Endothelial cell of umbilical vein (primary cell): ENCODE results near the gene ITGA7.

Experiments
- CTCF ChIP-seq, 2 donors: IDR thresholded peaks; 1 replicate in 1 of 2; 2 replicates in 1 of 2; pipeline ENCODE4 v1.5.1; 2011; ENCODE audit warnings: low read length in 2 of 2, mild to moderate bottlenecking in 2 of 2, moderate library complexity in 2 of 2, control low read depth in 1 of 2, inconsistent platforms in 1 of 2, low read depth in 1 of 2; ENCODE audit not compliant: insufficient read depth in 1 of 2; ENCODE audit errors: extremely low read depth in 1 of 2
- EZH2 ChIP-seq: IDR thresholded peaks from 2 replicates; pipeline ENCODE4 v1.6.1; 2012; ENCODE audit warnings: borderline replicate concordance, low read depth, mild to moderate bottlenecking, moderate library complexity, low read length, inconsistent platforms; ENCODE audit not compliant: severe bottlenecking
- FOS ChIP-seq: IDR thresholded peaks from 2 replicates; pipeline ENCODE4 v1.6.1; 2011; ENCODE audit warnings: mild to moderate bottlenecking, low read length, moderate library complexity, borderline replicate concordance; ENCODE audit not compliant: insufficient read depth
- MAX ChIP-seq: IDR thresholded peaks from 2 replicates; pipeline ENCODE4 v1.6.1; 2011; ENCODE audit not compliant: insufficient read depth, insufficient read length
- POLR2A ChIP-seq: IDR thresholded peaks from 2 replicates; pipeline ENCODE4 v1.6.1; 2012; ENCODE audit warnings: low read depth, mild to moderate bottlenecking, control low read depth, low read length
- POLR2AphosphoS5 ChIP-seq: IDR thresholded peaks from 2 replicates; pipeline ENCODE4 v1.6.1; 2012; ENCODE audit warnings: low read depth, mild to moderate bottlenecking, control low read depth, low read length, moderate library complexity; ENCODE audit not compliant: insufficient read depth

- TF ChIP-seq MAX (no peak), CTCF (IDR thresholded peaks at IDR 0.05; ENCODE audit: extremely low read depth in 1 of 2, insufficient read depth in 1 of 2, low read depth in 1 of 2, low read length in 2 of 2) (no peak), POLR2A (no peak), POLR2AphosphoS5 (no peak), EZH2 (no peak), FOS (no peak)
Measured at GRCh38 chr12:55736076-55736475, 28.4 kb upstream of the ITGA7 start.
